ENCODE measurements around the gene PTPRR.

Gene PTPRR

GRCh38 chr12:70842136-70842535 is 78.4 kb downstream of the PTPRR start:
- ChIA-PET CTCF (interaction anchor here (2.0 to 5.3 kb wide), 2 partner anchors 10 to 108 kb away, joined by 4 to 29 read pairs; no protein-coding TSS in a partner anchor), POLR2A (no interaction called here)
- no peak for TF ChIP-seq CTCF (IDR thresholded peaks at IDR 0.05; ENCODE audit: insufficient read depth, low read length, missing control alignments)
- H3K4me3 ChIP-seq (ENCODE audit: low read depth, low read length), result no peak overlapping the region
- DNase-seq (ENCODE audit: low read depth, low spot score), result no peak

GRCh38 chr12:70840656-70841350 is 79.7 kb downstream of the PTPRR start:
- no peak for TF ChIP-seq CTCF (IDR thresholded peaks at IDR 0.05; ENCODE audit: insufficient read depth, low read length, missing control alignments)
- POLR2A ChIA-PET, result interaction anchor here (0.5 kb wide), 1 partner anchor 57 kb away, joined by 3 read pairs; no protein-coding TSS in a partner anchor
- CTCF ChIA-PET, result interaction anchor here (3.7 to 5.3 kb wide), 2 partner anchors 9 to 107 kb away, joined by 20 to 29 read pairs; no protein-coding TSS in a partner anchor
- no peak for DNase-seq (ENCODE audit: low read depth, low spot score)
- H3K4me3 ChIP-seq (ENCODE audit: low read depth, low read length), result no peak overlapping the region

- POLR2A ChIA-PET, result no interaction called here
- CTCF ChIA-PET, result interaction anchor here (2.4 to 3.7 kb wide), 2 partner anchors 10 to 106 kb away, joined by 10 to 20 read pairs; no protein-coding TSS in a partner anchor
- no peak for TF ChIP-seq CTCF (IDR thresholded peaks at IDR 0.05; ENCODE audit: insufficient read depth, low read length, missing control alignments)
- H3K4me3 ChIP-seq (ENCODE audit: low read depth, low read length), result no peak overlapping the region
- no peak for DNase-seq (ENCODE audit: low read depth, low spot score)
Observed at GRCh38 chr12:70839544-70839943, 81.0 kb downstream of the PTPRR start.

GRCh38 chr12:70838127-70838526 is 82.4 kb downstream of the PTPRR start:
- H3K4me3 ChIP-seq (ENCODE audit: low read depth, low read length), result no peak overlapping the region
- POLR2A ChIA-PET, result no interaction called here
- no peak for DNase-seq (ENCODE audit: low read depth, low spot score)
- CTCF ChIA-PET, result interaction anchor here (2.4 to 3.7 kb wide), 2 partner anchors 12 to 104 kb away, joined by 10 to 20 read pairs; no protein-coding TSS in a partner anchor
- TF ChIP-seq CTCF (IDR thresholded peaks at IDR 0.05; ENCODE audit: insufficient read depth, low read length, missing control alignments), result no peak

GRCh38 chr12:70837026-70837425 is 83.5 kb downstream of the PTPRR start:
- no peak for DNase-seq (ENCODE audit: low read depth, low spot score)
- H3K4me3 ChIP-seq (ENCODE audit: low read depth, low read length), result no peak overlapping the region
- no peak for TF ChIP-seq CTCF (IDR thresholded peaks at IDR 0.05; ENCODE audit: insufficient read depth, low read length, missing control alignments)
- ChIA-PET CTCF (no interaction called here), POLR2A (no interaction called here)

GRCh38 chr12:70835948-70836347 is 84.6 kb downstream of the PTPRR start:
- no peak for DNase-seq (ENCODE audit: low read depth, low spot score)
- no peak overlapping the region for H3K4me3 ChIP-seq (ENCODE audit: low read depth, low read length)
- ChIA-PET POLR2A (no interaction called here), CTCF (interaction anchor here (1.8 to 1.9 kb wide), 2 partner anchors 11 to 14 kb away, joined by 5 to 7 read pairs; no protein-coding TSS in a partner anchor)
- TF ChIP-seq CTCF (IDR thresholded peaks at IDR 0.05; ENCODE audit: insufficient read depth, low read length, missing control alignments), result no peak
